Activated T-helper 17 cell treated with anti-CD3 and anti-CD28 coated beads, Interleukin-2, amount 50 U/mL, for 72 hours (primary cell): ENCODE results near the gene ANO1. TPM values are rescaled to one million over a fixed set of nuclear protein-coding genes. Genes with fewer than 3 reads are reported as not detected.

Source experiments
- ATAC-seq: fragments of 150-1000 bp; cut with Tn5 transposase; replicated peaks from 2 replicates; pipeline ENCODE4 v1.10.0; 2021; ENCODE audit warnings: mild to moderate bottlenecking, moderate library complexity
- H3K27ac Mint-ChIP-seq: one replicate; pipeline ENCODE4 v1.8.0; 2022; ENCODE audit warnings: mixed read lengths
- H3K27me3 Mint-ChIP-seq: one replicate; pipeline ENCODE4 v1.8.0; 2022; ENCODE audit warnings: mixed read lengths
- H3K36me3 Mint-ChIP-seq: one replicate; pipeline ENCODE4 v1.8.0; 2022; ENCODE audit warnings: low read depth, mild to moderate bottlenecking, mixed read lengths
- H3K4me1 Mint-ChIP-seq: one replicate; pipeline ENCODE4 v1.8.0; 2022; ENCODE audit warnings: mixed read lengths
- H3K4me3 Mint-ChIP-seq: one replicate; pipeline ENCODE4 v1.8.0; 2022; ENCODE audit warnings: mild to moderate bottlenecking, mixed read lengths
- H3K9me3 Mint-ChIP-seq: one replicate; pipeline ENCODE4 v1.8.0; 2022; ENCODE audit warnings: mixed read lengths
- total RNA-seq, 2 donors: library from RNA; stranded (reverse); gene quantifications; one replicate each; pipeline ENCODE4 v1.2.3, GENCODE V29; 2022

Gene ANO1
- total RNA-seq, 2 donors from 2014 or later = 0.09 to 0.11 TPM

DNA sequence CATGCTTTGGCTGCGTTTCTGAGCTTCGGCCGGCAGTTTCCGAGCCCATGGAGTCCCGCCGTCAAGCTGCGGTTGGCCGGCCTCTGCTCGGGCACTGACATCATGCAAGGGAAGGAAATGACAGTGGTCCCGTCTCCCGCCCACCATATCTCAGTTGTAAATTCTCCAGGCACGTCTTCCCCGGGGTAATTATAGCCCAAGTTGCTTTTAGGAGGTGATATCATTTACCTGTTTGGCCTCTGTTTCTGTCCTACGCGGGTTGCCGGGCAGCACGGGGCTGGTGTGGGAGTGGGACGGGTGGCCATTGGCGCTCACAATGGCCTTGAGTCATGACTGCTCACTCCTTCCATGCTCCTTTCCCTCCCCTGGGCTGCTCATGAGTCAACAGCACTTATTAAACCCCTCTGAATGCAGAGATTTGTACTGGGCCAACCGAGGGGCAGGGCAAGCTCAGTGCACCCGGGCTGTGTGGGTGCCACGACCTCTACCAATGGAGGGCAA, 4.2 kb upstream of the ANO1 start:
- peak; percentile 46 for ATAC-seq
- no peak overlapping the region for H3K27ac Mint-ChIP-seq
- H3K36me3 Mint-ChIP-seq = no peaks in the 10 kb centered on the region
- H3K4me1 Mint-ChIP-seq = peaks cover 4% of the 10 kb centered on the region
- peaks cover 52% of the 10 kb centered on the region for H3K27me3 Mint-ChIP-seq
- no peaks in the 10 kb centered on the region for H3K9me3 Mint-ChIP-seq
- H3K4me3 Mint-ChIP-seq = no peak overlapping the region

DNA sequence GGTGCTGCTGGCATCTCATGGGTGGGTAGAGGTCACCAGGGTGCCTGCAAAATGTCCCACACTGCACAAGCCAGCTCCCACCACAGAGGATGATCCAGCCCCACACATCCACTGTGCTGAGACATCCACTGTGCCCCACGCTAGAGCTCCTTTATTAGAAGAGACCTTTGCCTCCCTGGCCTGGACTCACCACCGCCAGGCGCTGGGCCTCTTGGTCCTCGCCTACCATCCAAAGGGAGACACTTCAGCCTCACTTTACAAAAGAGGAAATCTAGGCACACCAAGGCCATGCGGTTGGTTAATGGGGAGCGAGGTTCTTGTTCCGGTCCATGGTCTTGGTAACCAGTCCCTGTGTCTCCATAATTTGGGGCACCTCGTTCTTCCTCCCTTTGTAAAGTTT, 3.4 kb upstream of the ANO1 start:
- Mint-ChIP-seq H3K36me3 (no peaks in the 10 kb centered on the region), H3K4me1 (peaks cover 4% of the 10 kb centered on the region), H3K9me3 (no peaks in the 10 kb centered on the region), H3K27me3 (peaks cover 54% of the 10 kb centered on the region), H3K4me3 (no peak overlapping the region), H3K27ac (no peak overlapping the region)
- ATAC-seq = no peak

GRCh38 chr11:70075836-70076235, 2.3 kb upstream of the ANO1 start:
- no peak for ATAC-seq
- H3K27ac Mint-ChIP-seq = no peak overlapping the region
- no peak overlapping the region for H3K4me3 Mint-ChIP-seq
- H3K9me3 Mint-ChIP-seq = no peaks in the 10 kb centered on the region
- no peaks in the 10 kb centered on the region for H3K36me3 Mint-ChIP-seq
- peaks cover 51% of the 10 kb centered on the region for H3K27me3 Mint-ChIP-seq
- H3K4me1 Mint-ChIP-seq = peaks cover 4% of the 10 kb centered on the region

- H3K9me3 Mint-ChIP-seq = no peaks in the 10 kb centered on the region
- H3K4me1 Mint-ChIP-seq = peaks cover 4% of the 10 kb centered on the region
- no peak overlapping the region for H3K27ac Mint-ChIP-seq
- no peaks in the 10 kb centered on the region for H3K36me3 Mint-ChIP-seq
- H3K4me3 Mint-ChIP-seq = no peak overlapping the region
- peaks cover 46% of the 10 kb centered on the region for H3K27me3 Mint-ChIP-seq
- no peak for ATAC-seq
Observed at GRCh38 chr11:70076461-70076931, 1.6 kb upstream of the ANO1 start.

GRCh38 chr11:70077411-70078094, 564 bp upstream of the ANO1 start:
- no peak overlapping the region for H3K4me3 Mint-ChIP-seq
- H3K27me3 Mint-ChIP-seq = peaks cover 38% of the 10 kb centered on the region
- H3K4me1 Mint-ChIP-seq = peaks cover 4% of the 10 kb centered on the region
- no peak for ATAC-seq
- no peak overlapping the region for H3K27ac Mint-ChIP-seq
- no peaks in the 10 kb centered on the region for H3K9me3 Mint-ChIP-seq
- H3K36me3 Mint-ChIP-seq = no peaks in the 10 kb centered on the region

- Mint-ChIP-seq H3K27ac (no peak overlapping the region), H3K4me1 (no peaks in the 10 kb centered on the region)
Observed at GRCh38 chr11:70078781-70079616, 882 bp downstream of the ANO1 start.

GRCh38 chr11:70079691-70080090, 1.6 kb downstream of the ANO1 start:
- Mint-ChIP-seq H3K27me3 (peaks cover 27% of the 10 kb centered on the region), H3K4me3 (no peak overlapping the region)

More at GRCh38 chr11:70078781-70079616, 882 bp downstream of the ANO1 start:
- Mint-ChIP-seq H3K27me3 (peaks cover 32% of the 10 kb centered on the region), H3K9me3 (no peaks in the 10 kb centered on the region), H3K36me3 (no peaks in the 10 kb centered on the region), H3K4me3 (no peak overlapping the region)
- ATAC-seq = no peak

DNA sequence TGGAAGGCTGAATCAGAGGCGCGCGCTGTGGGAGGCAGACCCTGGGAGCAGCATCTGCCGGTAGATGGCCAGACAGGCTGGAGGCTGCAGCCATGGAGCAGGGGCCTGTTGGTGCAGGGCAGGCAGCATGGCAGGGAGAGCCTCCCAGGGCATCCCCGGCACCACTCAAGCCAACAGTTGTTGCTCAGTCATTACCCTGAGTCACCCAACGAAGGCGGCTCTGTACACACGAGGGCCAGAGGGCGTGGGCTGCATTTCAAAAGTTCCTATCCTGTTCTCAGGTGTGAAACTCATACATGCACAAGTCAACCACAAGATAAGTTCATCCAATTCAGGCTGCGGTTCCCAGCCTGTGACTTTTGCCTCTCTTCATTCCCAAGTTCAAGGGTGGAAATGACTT, 2.6 kb downstream of the ANO1 start:
- ATAC-seq = peak; percentile 62
- no peaks in the 10 kb centered on the region for H3K36me3 Mint-ChIP-seq
- peaks cover 27% of the 10 kb centered on the region for H3K27me3 Mint-ChIP-seq
- no peaks in the 10 kb centered on the region for H3K4me1 Mint-ChIP-seq
- no peaks in the 10 kb centered on the region for H3K9me3 Mint-ChIP-seq
- H3K27ac Mint-ChIP-seq = no peak overlapping the region
- H3K4me3 Mint-ChIP-seq = no peak overlapping the region

More at GRCh38 chr11:70079691-70080090, 1.6 kb downstream of the ANO1 start:
- no peaks in the 10 kb centered on the region for H3K36me3 Mint-ChIP-seq
- no peak overlapping the region for H3K27ac Mint-ChIP-seq
- H3K4me1 Mint-ChIP-seq = no peaks in the 10 kb centered on the region
- ATAC-seq = no peak
- no peaks in the 10 kb centered on the region for H3K9me3 Mint-ChIP-seq

DNA sequence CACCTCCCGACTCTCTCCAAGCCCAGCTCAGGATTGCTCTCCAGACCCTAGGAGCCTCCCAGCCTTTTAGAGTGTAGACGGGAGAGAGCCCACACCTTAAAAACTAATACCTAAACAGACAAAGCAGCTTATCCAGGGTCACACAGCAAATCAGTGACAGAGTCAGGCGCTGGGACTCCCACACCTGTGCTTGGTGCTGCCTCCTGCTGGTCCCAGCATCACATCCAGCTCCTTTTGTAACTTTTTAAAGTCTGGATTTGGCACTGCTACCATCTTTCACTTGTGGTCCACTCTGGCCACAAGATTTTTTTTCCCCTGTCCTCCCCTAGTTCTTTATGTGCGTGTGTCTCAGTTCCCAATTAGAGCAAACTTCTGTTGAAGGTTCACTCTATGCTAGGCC, 4.7 kb downstream of the ANO1 start:
- Mint-ChIP-seq H3K36me3 (no peaks in the 10 kb centered on the region), H3K4me1 (no peaks in the 10 kb centered on the region), H3K27me3 (peaks cover 19% of the 10 kb centered on the region), H3K4me3 (no peak overlapping the region), H3K9me3 (no peaks in the 10 kb centered on the region), H3K27ac (no peak overlapping the region)
- no peak for ATAC-seq

GRCh38 chr11:70084046-70084984, 6.2 kb downstream of the ANO1 start:
- Mint-ChIP-seq H3K4me1 (no peaks in the 10 kb centered on the region), H3K9me3 (no peaks in the 10 kb centered on the region)

GRCh38 chr11:70085815-70086769, 8.0 kb downstream of the ANO1 start:
- Mint-ChIP-seq H3K9me3 (no peaks in the 10 kb centered on the region), H3K36me3 (no peaks in the 10 kb centered on the region), H3K27ac (no peak overlapping the region), H3K4me3 (no peak overlapping the region), H3K4me1 (no peaks in the 10 kb centered on the region), H3K27me3 (peaks cover 7% of the 10 kb centered on the region)
- no peak for ATAC-seq

More at GRCh38 chr11:70084046-70084984, 6.2 kb downstream of the ANO1 start:
- H3K36me3 Mint-ChIP-seq = no peaks in the 10 kb centered on the region
- no peak overlapping the region for H3K27ac Mint-ChIP-seq
- no peak overlapping the region for H3K4me3 Mint-ChIP-seq
- H3K27me3 Mint-ChIP-seq = peaks cover 16% of the 10 kb centered on the region
- no peak for ATAC-seq

GRCh38 chr11:70087446-70088167, 9.5 kb downstream of the ANO1 start:
- no peak overlapping the region for H3K4me3 Mint-ChIP-seq
- no peaks in the 10 kb centered on the region for H3K4me1 Mint-ChIP-seq
- no peak for ATAC-seq
- H3K27ac Mint-ChIP-seq = no peak overlapping the region
- no peaks in the 10 kb centered on the region for H3K9me3 Mint-ChIP-seq
- no peaks in the 10 kb centered on the region for H3K36me3 Mint-ChIP-seq
- H3K27me3 Mint-ChIP-seq = peaks cover 5% of the 10 kb centered on the region
